Stimulated activated naive B cell treated with anti-CD40 and anti-IgM and Interleukin-4, amounts not matched to agents 10 μg/mL and 1 μg/mL and 100 μg/mL, for 72 hours (primary cell): ENCODE results near the gene FN3K.
"Not testable (repeated sequence)": the region's sequence is repeated elsewhere in the genome, so short reads cannot be mapped to it uniquely, and the experiment has no call there.

Experiments used
- ATAC-seq, 2 donors: fragments of 150-1000 bp; cut with Tn5 transposase; replicated peaks; 2 replicates each; pipeline ENCODE4 v1.10.0; 2021; ENCODE audit warnings: moderate library complexity in 1 of 2
- DNase-seq: peaks from one replicate; pipeline ENCODE4 v3.0.0; 2021
- H3K27ac Mint-ChIP-seq: one replicate; pipeline ENCODE4 v1.8.0; 2022; ENCODE audit warnings: mild to moderate bottlenecking, mixed read lengths
- H3K27me3 Mint-ChIP-seq, 2 donors: one replicate each; pipeline ENCODE4 v1.8.0; 2022; ENCODE audit warnings: mixed read lengths in 2 of 2
- H3K36me3 Mint-ChIP-seq, 2 donors: one replicate each; pipeline ENCODE4 v1.8.0; 2022; ENCODE audit warnings: mixed read lengths in 2 of 2, mild to moderate bottlenecking in 1 of 2
- H3K4me1 Mint-ChIP-seq, 2 donors: one replicate each; pipeline ENCODE4 v1.8.0; 2022; ENCODE audit warnings: mixed read lengths in 2 of 2, mild to moderate bottlenecking in 1 of 2
- H3K4me3 Mint-ChIP-seq, 2 donors: one replicate each; pipeline ENCODE4 v1.8.0; 2022; ENCODE audit warnings: mild to moderate bottlenecking in 2 of 2, mixed read lengths in 2 of 2, moderate library complexity in 1 of 2
- H3K9me3 Mint-ChIP-seq, 2 donors: one replicate each; pipeline ENCODE4 v1.8.0; 2022; ENCODE audit warnings: mixed read lengths in 2 of 2, mild to moderate bottlenecking in 1 of 2

FN3K gene

DNA sequence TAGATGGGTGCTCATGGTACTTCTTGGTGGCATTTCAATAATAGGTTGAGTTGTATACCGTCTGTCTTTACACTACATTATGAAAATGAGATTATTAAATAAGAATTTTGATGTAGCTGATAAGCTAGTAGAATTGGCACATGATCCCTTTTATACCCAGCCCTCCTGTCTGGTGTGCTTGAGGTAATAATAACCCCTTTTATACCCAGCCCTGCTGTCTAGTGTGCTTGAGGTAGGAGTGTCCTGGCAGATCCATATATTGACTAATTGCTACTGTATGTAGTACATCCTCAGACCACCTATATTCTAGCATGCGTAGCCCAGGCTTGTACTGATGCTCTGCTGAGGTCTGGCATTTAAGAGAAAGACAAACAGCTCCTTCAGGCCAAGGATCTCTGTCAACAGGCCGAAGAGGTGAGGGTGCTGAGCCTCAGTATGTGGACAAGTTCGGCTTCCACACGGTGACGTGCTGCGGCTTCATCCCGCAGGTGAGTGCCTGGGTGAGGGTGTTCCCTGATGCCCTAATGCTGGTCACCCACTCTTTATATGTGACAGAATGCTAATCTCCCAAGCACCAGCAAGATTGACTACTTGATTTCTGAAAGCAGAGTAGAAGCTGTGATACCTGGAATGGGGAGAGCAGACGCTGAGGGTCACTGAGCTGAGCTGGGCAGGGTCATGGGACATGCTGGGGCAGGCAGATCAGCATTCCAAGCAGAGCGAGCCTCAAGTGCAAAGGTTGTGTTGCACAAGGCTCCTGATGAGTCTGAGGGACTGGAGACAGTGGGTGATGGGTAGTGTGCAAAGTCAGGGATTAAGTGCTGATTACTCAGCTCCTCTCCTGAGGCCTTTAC, 5.7 kb downstream of the FN3K start:
- Mint-ChIP-seq H3K9me3 (peaks cover 10 to 18% of the 10 kb centered on the region in 2 donors), H3K4me1 (peaks cover 0 to 2% of the 10 kb centered on the region in 2 donors), H3K36me3 (peaks cover 10 to 26% of the 10 kb centered on the region in 2 donors), H3K27me3 (peaks cover 3 to 6% of the 10 kb centered on the region in 2 donors), H3K4me3 (no peak overlapping the region), H3K27ac (no peak overlapping the region)
- ATAC-seq: no peak
- DNase-seq: no peak

DNA sequence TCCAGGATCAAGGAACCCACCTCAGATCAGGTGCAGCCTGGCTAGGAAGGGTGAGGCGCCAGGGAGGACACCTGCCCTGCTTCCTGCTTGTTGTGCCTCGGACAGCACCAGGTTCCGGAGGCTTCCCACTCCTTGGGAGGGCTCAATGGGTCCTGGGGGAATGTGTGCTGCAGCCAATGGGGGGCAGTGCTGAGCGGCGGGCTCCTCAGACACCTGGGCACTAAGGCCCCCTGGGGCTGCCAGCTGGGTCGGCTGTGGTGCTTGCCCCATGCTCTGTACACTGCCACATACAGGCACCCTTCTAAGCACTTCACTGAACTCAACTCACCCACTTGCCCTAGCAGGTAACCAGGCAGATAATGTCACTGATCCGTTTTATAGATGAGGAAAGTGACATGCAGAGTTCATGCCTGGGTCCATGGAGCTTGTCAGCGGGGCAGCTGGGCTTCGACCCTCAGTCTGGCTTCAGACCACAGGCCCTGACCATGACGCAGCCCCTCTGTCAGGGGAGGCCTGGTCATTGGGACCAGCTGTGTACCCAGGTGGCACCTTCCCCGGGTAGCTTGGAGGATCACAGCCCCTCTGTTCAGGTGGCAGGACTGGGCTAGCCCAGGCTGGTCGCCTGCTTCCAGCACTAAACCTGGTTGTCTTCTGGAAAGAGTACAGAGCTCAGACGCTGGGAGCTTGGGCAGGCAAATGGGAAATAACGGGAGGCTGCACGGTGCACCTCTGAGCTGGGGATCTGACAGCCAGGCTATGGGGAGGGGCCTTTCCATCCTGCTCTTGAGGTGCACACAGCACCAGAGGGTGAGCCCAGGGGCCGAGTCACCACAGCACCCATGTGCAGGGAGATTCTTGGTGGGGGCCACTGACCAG, 8.2 kb downstream of the FN3K start:
- DNase-seq: no peak
- Mint-ChIP-seq H3K27ac (no peak overlapping the region), H3K4me1 (no peaks in the 10 kb centered on the region), H3K9me3 (peaks cover 14 to 21% of the 10 kb centered on the region in 2 donors), H3K27me3 (no peaks in the 10 kb centered on the region), H3K4me3 (no peak overlapping the region), H3K36me3 (peaks cover 15 to 28% of the 10 kb centered on the region in 2 donors)
- ATAC-seq: no peak

DNA sequence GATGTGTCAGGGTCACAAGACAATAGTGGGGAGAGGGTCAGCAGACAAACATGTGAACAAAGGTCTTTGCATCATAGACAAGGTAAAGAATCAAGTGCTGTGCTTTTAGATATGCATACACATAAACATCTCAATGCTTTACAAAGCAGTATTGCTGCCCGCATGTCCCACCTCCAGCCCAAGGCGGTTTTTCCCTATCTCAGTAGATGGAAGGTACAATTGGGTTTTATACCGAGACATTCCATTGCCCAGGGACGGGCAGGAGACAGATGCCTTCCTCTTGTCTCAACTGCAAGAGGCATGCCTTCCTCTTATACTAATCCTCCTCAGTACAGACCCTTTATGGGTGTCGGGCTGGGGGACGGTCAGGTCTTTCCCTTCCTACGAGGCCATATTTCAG, 9.3 kb downstream of the FN3K start:
- H3K27me3 Mint-ChIP-seq, H3K4me1 Mint-ChIP-seq, DNase-seq, ATAC-seq, H3K27ac Mint-ChIP-seq, H3K4me3 Mint-ChIP-seq: not testable (repeated sequence)
- H3K36me3 Mint-ChIP-seq: peaks cover 14 to 27% of the 10 kb centered on the region in 2 donors
- peaks cover 14 to 21% of the 10 kb centered on the region in 2 donors for H3K9me3 Mint-ChIP-seq

DNA sequence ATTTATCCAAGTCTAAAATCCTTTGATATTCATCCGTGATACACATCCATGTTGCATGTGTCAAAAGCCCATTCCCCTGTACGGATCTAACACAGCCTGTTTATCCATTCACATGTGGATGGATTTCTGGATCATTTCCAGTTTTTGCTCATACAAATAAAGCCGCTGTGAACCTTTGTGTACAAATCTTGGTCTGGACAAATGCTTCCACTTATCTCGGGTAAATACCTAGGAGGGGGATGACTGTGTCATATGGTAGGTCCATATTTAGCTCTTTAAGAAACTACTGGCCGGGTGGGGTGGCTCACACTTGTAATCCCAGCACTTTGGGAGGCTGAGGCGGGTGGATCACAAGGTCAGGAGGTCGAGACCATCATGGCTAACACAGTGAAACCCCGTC, 10.1 kb downstream of the FN3K start:
- Mint-ChIP-seq H3K9me3 (peaks cover 14% of the 10 kb centered on the region in 2 donors), H3K4me3 (no peak overlapping the region)

DNA sequence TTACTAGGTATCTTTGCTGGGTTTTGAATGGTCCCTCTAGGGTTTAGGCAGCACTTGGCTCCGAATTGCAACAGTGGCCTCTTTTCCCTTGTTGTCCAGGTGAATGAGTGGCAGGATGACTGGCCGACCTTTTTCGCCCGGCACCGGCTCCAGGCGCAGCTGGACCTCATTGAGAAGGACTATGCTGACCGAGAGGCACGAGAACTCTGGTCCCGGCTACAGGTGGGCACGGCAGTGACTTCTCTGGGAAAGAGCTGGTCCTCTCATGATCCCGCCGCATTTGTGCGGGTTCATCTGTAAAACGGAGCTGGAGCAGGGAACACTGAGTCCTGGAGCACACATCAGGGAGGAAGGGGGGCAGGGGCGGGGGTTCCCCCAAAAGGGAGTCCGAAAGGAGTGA, 13.3 kb downstream of the FN3K start:
- Mint-ChIP-seq H3K9me3 (peaks cover 5% of the 10 kb centered on the region in 2 donors), H3K27ac (no peak overlapping the region), H3K36me3 (peaks cover 4 to 6% of the 10 kb centered on the region in 2 donors), H3K27me3 (no peaks in the 10 kb centered on the region), H3K4me3 (no peak overlapping the region), H3K4me1 (peaks cover 10 to 15% of the 10 kb centered on the region in 2 donors)
- DNase-seq (no peak), ATAC-seq (no peak)

More for the DNA sequence above, 10.1 kb downstream of the FN3K start:
- no peak for DNase-seq
- peaks cover 13 to 20% of the 10 kb centered on the region in 2 donors for H3K36me3 Mint-ChIP-seq
- no peaks in the 10 kb centered on the region for H3K27me3 Mint-ChIP-seq
- H3K27ac Mint-ChIP-seq: no peak overlapping the region
- ATAC-seq: no peak
- H3K4me1 Mint-ChIP-seq: no peaks in the 10 kb centered on the region

DNA sequence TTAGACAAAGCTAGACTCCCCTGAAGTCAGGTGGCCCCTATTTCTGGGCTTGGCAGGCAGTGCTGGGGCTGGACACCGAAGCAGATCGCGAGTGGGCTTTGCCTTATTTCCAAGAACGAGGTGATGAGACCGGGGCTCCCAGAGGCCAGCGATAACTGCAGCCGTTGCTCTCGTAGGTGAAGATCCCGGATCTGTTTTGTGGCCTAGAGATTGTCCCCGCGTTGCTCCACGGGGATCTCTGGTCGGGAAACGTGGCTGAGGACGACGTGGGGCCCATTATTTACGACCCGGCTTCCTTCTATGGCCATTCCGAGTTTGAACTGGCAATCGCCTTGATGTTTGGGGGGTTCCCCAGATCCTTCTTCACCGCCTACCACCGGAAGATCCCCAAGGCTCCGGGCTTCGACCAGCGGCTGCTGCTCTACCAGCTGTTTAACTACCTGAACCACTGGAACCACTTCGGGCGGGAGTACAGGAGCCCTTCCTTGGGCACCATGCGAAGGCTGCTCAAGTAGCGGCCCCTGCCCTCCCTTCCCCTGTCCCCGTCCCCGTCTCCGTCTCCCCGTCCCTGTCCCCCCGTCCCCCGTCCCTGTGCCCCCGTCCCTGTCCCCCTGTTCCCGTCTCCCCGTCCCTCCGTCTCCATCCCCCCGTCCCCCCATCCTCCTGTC, 15.0 kb downstream of the FN3K start:
- Mint-ChIP-seq H3K36me3 (peaks cover 11 to 12% of the 10 kb centered on the region in 2 donors), H3K4me1 (peaks cover 18 to 26% of the 10 kb centered on the region in 2 donors), H3K27ac (no peak overlapping the region), H3K27me3 (no peaks in the 10 kb centered on the region), H3K4me3 (peak overlapping the region in 1 of 2 donors; percentile 39), H3K9me3 (peaks cover 5% of the 10 kb centered on the region in 2 donors)
- no peak for DNase-seq
- no peak for ATAC-seq

DNA sequence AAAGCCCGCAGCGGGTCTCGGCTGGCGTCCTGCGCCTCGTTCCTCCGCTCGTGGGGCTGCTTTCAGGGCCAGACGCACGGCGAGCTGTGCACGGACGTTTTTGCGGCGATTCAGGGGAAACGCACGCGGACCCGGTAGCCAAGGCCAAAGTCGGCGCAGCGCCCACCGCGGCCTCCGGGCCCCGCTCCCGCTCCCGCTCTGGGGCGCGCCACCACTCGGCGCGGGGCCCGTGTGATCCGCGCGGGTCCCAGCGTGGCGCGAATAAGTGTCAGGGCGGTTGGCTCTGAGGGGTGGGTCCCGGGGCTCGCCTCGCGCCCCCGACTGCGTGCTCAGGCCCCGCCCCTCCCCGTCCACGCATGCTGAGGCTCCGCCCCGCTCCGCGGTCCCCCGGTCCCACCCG, 15.8 kb downstream of the FN3K start:
- DNase-seq: no peak
- H3K36me3 Mint-ChIP-seq: peaks cover 10 to 15% of the 10 kb centered on the region in 2 donors
- no peaks in the 10 kb centered on the region for H3K27me3 Mint-ChIP-seq
- H3K27ac Mint-ChIP-seq: peak overlapping the region; percentile 42
- H3K4me1 Mint-ChIP-seq: peaks cover 23 to 26% of the 10 kb centered on the region in 2 donors
- peaks cover 3% of the 10 kb centered on the region in 2 donors for H3K9me3 Mint-ChIP-seq
- ATAC-seq: peak; percentile 39 to 62
- peak overlapping the region; percentile 46 to 90 for H3K4me3 Mint-ChIP-seq

DNA sequence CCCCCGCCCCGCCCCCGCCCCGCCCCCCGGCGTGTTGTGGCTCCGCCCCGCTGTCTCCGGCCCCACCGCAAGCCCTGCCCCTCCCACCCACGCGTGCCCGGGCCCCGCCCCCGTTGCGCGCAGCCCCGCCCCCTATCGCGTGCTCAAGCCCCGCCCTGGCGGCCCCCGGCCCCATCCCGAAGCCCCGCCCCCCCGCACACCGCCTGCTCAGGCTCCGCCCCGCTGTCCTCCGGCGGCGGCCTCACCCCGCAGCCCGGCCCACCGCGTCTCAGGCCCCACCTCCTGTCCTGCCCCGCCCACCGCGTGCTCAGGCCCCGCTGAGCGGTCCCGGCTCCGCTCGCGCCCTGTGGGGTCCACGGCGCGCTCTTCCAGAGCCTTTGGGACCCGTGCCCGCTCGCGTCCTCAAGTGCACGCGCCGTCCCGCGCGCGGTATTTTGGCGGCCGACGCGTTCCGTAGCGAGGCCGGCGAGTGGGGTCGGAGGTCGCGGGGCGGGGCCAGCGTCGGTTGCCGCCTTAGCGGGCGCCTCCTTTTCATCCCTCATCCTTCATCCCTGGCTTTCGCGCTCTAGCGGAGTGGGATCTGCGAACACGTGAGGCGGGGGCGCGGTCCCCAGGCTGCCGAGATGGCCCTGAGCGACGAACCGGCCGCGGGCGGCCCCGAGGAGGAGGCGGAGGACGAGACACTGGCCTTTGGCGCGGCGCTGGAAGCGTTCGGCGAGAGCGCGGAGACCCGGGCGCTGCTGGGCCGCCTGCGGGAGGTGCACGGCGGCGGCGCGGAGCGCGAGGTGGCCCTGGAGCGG, 16.4 kb downstream of the FN3K start, which contains the start of gene TBCD:
TSS of gene TBCD (plus strand) at position 495 of the 800 bp plus-strand sequence. CDS start at position 624, 129 bp downstream.
- Mint-ChIP-seq H3K9me3 (no peaks in the 10 kb centered on the region), H3K36me3 (peaks cover 7 to 12% of the 10 kb centered on the region in 2 donors), H3K4me3 (peak within 1 kb of the TSS; percentile 85 to 90), H3K27me3 (no peaks in the 10 kb centered on the region), H3K4me1 (peaks cover 23 to 26% of the 10 kb centered on the region in 2 donors), H3K27ac (peak within 1 kb of the TSS; percentile 84)
- peak; percentile 80 for DNase-seq
- peak; percentile 81 to 82 for ATAC-seq

DNA sequence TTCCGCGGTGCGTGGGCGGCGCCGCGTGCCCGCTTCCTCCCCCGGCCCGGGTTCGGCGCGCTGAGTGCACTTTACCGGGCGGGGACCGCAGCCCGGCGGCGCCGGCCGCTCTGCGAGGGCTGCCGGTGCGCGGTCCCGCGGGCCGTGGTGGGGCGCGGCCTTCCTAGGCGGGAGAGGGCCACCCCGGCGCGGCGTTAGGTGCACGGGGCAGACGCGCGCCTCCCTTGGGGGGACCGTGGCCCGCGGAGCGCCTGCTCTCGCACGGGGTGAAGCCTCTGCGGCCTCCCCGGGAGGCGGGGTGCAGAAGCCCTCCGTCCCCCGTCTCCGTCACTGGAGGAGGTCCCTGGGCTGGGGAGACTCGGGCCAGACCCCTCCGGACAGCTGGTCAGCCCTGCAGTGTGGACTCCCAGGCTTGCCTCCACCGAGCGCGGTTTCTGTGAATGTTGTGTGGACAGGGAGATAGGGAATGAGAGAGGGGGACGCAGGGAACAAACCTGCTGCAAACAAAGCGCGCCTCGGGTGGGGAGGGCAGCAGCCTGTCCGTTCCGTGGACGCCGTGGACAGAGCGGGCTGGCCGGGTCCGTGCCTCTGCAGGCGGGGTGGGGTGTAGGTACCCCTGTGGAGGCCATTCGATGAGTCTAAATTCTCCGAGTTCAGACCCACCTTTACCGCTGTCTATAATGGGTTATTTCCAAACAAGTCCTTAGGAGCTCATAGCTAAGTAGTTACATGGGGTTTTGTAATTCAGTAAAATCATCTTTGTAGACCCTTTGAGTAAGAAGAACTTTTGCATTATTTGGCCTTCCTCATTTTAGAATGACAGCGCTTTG, 17.2 kb downstream of the FN3K start:
- Mint-ChIP-seq H3K4me3 (peak overlapping the region; percentile 84 to 90), H3K27me3 (no peaks in the 10 kb centered on the region), H3K9me3 (no peaks in the 10 kb centered on the region), H3K36me3 (peaks cover 11 to 19% of the 10 kb centered on the region in 2 donors), H3K27ac (peak overlapping the region; percentile 6), H3K4me1 (peaks cover 23 to 26% of the 10 kb centered on the region in 2 donors)
- DNase-seq (no peak), ATAC-seq (peak; percentile 37 to 52)

DNA sequence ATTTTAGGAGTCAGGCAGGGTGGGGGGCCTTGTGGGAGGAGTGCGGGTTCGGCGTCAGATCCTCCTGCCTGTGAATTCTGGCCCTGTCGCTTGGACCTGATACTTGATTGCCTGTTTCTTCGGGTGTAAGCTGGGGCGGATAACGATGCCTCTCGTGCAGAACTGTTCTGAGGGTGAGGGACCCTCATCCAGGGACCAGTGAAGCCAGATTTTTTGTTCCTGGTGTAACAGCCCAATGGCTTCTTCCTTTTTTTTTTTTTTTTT, 17.7 kb downstream of the FN3K start:
- no peaks in the 10 kb centered on the region for H3K27me3 Mint-ChIP-seq
- peaks cover 11 to 19% of the 10 kb centered on the region in 2 donors for H3K36me3 Mint-ChIP-seq
- ATAC-seq (no peak), DNase-seq (no peak)
- H3K4me1 Mint-ChIP-seq: peaks cover 23 to 26% of the 10 kb centered on the region in 2 donors
- peak overlapping the region; percentile 84 to 89 for H3K4me3 Mint-ChIP-seq
- no peaks in the 10 kb centered on the region for H3K9me3 Mint-ChIP-seq
- no peak overlapping the region for H3K27ac Mint-ChIP-seq

DNA sequence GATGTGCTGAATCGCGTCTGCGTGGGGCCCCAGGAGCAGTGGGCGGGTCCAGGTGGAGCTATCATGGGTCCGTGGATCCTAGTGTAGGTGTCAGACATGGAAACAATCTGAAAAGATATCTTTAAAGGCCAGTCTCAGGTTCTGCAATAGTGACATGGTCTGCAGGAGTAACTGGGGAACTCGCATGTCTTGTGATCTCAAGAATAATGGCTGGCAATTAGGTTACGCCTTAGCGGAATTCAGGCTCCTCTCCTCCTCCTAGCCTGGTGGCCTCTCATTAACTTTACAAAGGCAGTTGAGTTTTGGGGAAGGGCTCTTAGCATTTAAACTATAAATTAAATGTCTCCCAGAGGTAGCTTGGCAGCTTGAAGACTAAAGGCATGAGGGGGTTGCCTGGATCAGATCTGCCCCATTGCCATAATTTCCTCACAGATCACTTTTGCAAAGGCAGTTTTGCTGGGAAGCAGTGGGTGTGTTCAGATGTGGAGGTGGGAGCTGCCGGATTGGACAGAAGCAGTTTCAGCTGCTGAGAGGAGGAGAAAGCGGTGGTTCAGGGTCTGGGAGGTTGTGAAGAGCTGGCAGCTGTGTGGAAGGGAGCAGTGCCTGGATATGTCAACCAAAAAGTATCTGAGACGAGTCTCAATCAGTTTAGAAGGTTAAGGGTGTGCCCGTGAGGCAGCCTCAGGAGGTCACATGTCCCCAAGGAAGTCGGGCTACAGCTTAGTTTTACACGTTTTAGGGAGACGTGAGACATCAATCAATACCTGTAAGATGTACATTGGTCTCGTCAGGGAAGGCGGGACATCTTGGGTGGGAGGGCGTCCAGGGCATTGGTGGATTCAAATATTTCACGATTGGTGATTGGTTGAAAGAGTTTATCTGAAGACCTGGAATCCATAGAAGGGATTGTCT, 19.1 kb downstream of the FN3K start:
- ATAC-seq (no peak), DNase-seq (no peak)
- H3K4me3 Mint-ChIP-seq: peak overlapping the region in 1 of 2 donors; percentile 10
- peaks cover 23 to 26% of the 10 kb centered on the region in 2 donors for H3K4me1 Mint-ChIP-seq
- H3K27me3 Mint-ChIP-seq: no peaks in the 10 kb centered on the region
- H3K36me3 Mint-ChIP-seq: peaks cover 11 to 19% of the 10 kb centered on the region in 2 donors
- H3K27ac Mint-ChIP-seq: no peak overlapping the region
- no peaks in the 10 kb centered on the region for H3K9me3 Mint-ChIP-seq

DNA sequence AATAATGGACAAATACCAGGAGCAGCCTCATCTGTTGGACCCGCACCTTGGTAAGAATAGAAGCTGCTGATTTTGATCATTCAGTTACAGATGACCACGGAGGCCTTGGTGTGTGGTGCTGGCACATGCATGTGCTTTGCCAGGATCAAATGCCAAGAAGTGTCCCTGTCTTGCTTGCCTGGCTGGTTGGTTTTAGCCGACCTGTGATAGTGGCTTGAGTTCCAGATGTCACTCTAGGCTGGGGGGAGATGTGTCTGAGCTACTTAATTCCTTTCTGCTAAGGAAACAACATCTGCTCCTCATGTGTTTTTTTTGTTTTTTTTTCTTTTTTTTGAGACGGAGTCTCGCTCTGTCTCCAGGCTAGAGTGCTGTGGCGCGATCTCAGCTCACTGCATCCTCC, 20.8 kb downstream of the FN3K start:
- H3K27me3 Mint-ChIP-seq: no peaks in the 10 kb centered on the region
- ATAC-seq (no peak), DNase-seq (no peak)
- peaks cover 23 to 26% of the 10 kb centered on the region in 2 donors for H3K4me1 Mint-ChIP-seq
- no peak overlapping the region for H3K4me3 Mint-ChIP-seq
- no peaks in the 10 kb centered on the region for H3K9me3 Mint-ChIP-seq
- H3K36me3 Mint-ChIP-seq: peaks cover 11 to 27% of the 10 kb centered on the region in 2 donors
- H3K27ac Mint-ChIP-seq: no peak overlapping the region
